Smooth muscle cell (in vitro differentiated cells): Measurements from ENCODE around the gene EREG. TPM values are rescaled to one million over a fixed set of nuclear protein-coding genes. Genes with fewer than 3 reads are reported as not detected.
"Not testable (repeated sequence)": the region's sequence is repeated elsewhere in the genome, so short reads cannot be mapped to it uniquely, and the experiment has no call there.

Experiments used
- DNase-seq: peaks from one replicate; lab custom pipeline; 2025; ENCODE audit not compliant: unreplicated experiment; lab: John Stamatoyannopoulos, UW
- H2AFZ ChIP-seq: fragments of 200-600 bp; sonication (generic); 2 replicates; pipeline ENCODE4 v1.6.0; 2016; ENCODE audit warnings: antibody characterized with exemption, low read depth, mild to moderate bottlenecking
- H3F3A ChIP-seq: fragments of 200-600 bp; sonication (generic); 2 replicates; pipeline ENCODE4 v1.6.0; 2017; ENCODE audit warnings: antibody characterized with exemption, low read depth
- H3K27ac ChIP-seq: fragments of 200-600 bp; sonication (generic); 2 replicates; pipeline ENCODE4 v1.5.1; 2016; ENCODE audit warnings: low read depth, mild to moderate bottlenecking
- H3K27me3 ChIP-seq: fragments of 200-600 bp; sonication (generic); 2 replicates; pipeline ENCODE4 v1.6.1; 2016; ENCODE audit warnings: low read depth, mild to moderate bottlenecking
- H3K36me3 ChIP-seq: fragments of 200-600 bp; sonication (generic); 2 replicates; pipeline ENCODE4 v1.5.1; 2016; ENCODE audit warnings: low read depth
- H3K4me1 ChIP-seq: fragments of 200-600 bp; sonication (generic); 2 replicates; pipeline ENCODE4 v1.5.1; 2016; ENCODE audit warnings: low read depth
- H3K4me2 ChIP-seq: fragments of 200-600 bp; sonication (generic); 2 replicates; pipeline ENCODE4 v1.6.0; 2016; ENCODE audit warnings: mild to moderate bottlenecking
- H3K4me3 ChIP-seq: fragments of 200-600 bp; sonication (generic); 2 replicates; pipeline ENCODE4 v1.5.1; 2016; ENCODE audit warnings: mild to moderate bottlenecking
- H3K79me2 ChIP-seq: fragments of 200-600 bp; sonication (generic); 2 replicates; pipeline ENCODE4 v1.6.0; 2016; ENCODE audit warnings: low read depth, mild to moderate bottlenecking
- H3K9ac ChIP-seq: fragments of 200-600 bp; sonication (generic); 2 replicates; pipeline ENCODE4 v1.6.0; 2016; ENCODE audit warnings: low read depth
- H3K9me3 ChIP-seq: fragments of 200-600 bp; sonication (generic); replicated peaks from 2 replicates; pipeline ENCODE4 v1.5.1; 2016; ENCODE audit warnings: low read depth
- H4K20me1 ChIP-seq: fragments of 200-600 bp; sonication (generic); 2 replicates; pipeline ENCODE4 v1.6.0; 2016; ENCODE audit warnings: low read depth
- CTCF ChIP-seq: fragments of 200-600 bp; sonication (generic); IDR thresholded peaks from 2 replicates; pipeline ENCODE4 v1.5.1; 2017; ENCODE audit warnings: borderline replicate concordance, mild to moderate bottlenecking, antibody characterized with exemption; ENCODE audit not compliant: insufficient read depth, poor library complexity, severe bottlenecking
- WGBS: methylation state at CpG from one replicate; pipeline ENCODE4 v1.1.7; 2016; ENCODE audit warnings: low lambda C conversion rate; 5-methylcytosine and 5-hydroxymethylcytosine counted together
- polyA plus RNA-seq: library from polyadenylated mRNA; unstranded; fragments of >200 nt; fragmentation: Nextera tagmentation; extraction: Ambion mirVana; gene quantifications from 2 replicates; pipeline ENCODE4 v1.2.1, GENCODE V29; 2016
- total RNA-seq: library from RNA; depleted of rRNA; stranded (reverse); fragments of >200 nt; gene quantifications from 2 replicates; pipeline ENCODE4 v1.2.3, GENCODE V29; 2014

EREG gene
- total and polyA plus RNA-seq, 2 experiments from 2014 or later: 0.55 to 1.9 TPM

GRCh38 chr4:74397748-74398426 is 32.9 kb downstream of the EREG start:
- Histone ChIP-seq H3K4me2 (no peak overlapping the region), H3K9ac (no peak overlapping the region), H3K4me3 (no peak overlapping the region)

GRCh38 chr4:74398894-74399589 is 34.1 kb downstream of the EREG start:
- H2AFZ ChIP-seq, H3K4me2 ChIP-seq, H3K4me3 ChIP-seq, H3K27me3 ChIP-seq, H3K9me3 ChIP-seq, H4K20me1 ChIP-seq, H3K9ac ChIP-seq, H3F3A ChIP-seq, H3K36me3 ChIP-seq, H3K4me1 ChIP-seq, H3K27ac ChIP-seq, H3K79me2 ChIP-seq, DNase-seq: not testable (repeated sequence)
- 96% methylated on average over 30 of the region's 32 CpGs for WGBS

More at GRCh38 chr4:74397748-74398426, 32.9 kb downstream of the EREG start:
- H3K79me2 ChIP-seq: no peaks in the 10 kb centered on the region
- 71% methylated on average over 6 of the region's 6 CpGs for WGBS
- H3K27me3 ChIP-seq: no peaks in the 10 kb centered on the region
- no peaks in the 10 kb centered on the region for H3K36me3 ChIP-seq
- TF ChIP-seq CTCF: no peak
- no peak overlapping the region for H2AFZ ChIP-seq
- H3K9me3 ChIP-seq: no peaks in the 10 kb centered on the region
- DNase-seq: no peak
- no peaks in the 10 kb centered on the region for H4K20me1 ChIP-seq
- H3K4me1 ChIP-seq: peaks cover 5% of the 10 kb centered on the region
- no peak overlapping the region for H3K27ac ChIP-seq
- H3F3A ChIP-seq: peaks cover 4% of the 10 kb centered on the region

GRCh38 chr4:74400395-74400794 is 35.5 kb downstream of the EREG start:
- Histone ChIP-seq H3K27me3 (no peaks in the 10 kb centered on the region), H4K20me1 (no peaks in the 10 kb centered on the region), H3K9ac (no peak overlapping the region), H3K36me3 (no peaks in the 10 kb centered on the region), H3K4me3 (no peak overlapping the region), H2AFZ (peak overlapping the region; percentile 29), H3F3A (peaks cover 4% of the 10 kb centered on the region), H3K4me2 (no peak overlapping the region), H3K27ac (no peak overlapping the region), H3K9me3 (no peaks in the 10 kb centered on the region), H3K79me2 (no peaks in the 10 kb centered on the region), H3K4me1 (peaks cover 5% of the 10 kb centered on the region)
- no peak for DNase-seq
- WGBS: 72% methylated on average over 10 of the region's 10 CpGs
- no peak for TF ChIP-seq CTCF

GRCh38 chr4:74402692-74403456 is 37.9 kb downstream of the EREG start:
- Histone ChIP-seq H3K79me2 (no peaks in the 10 kb centered on the region), H3F3A (peaks cover 4% of the 10 kb centered on the region), H3K36me3 (no peaks in the 10 kb centered on the region), H3K27me3 (no peaks in the 10 kb centered on the region), H3K4me1 (peaks cover 5% of the 10 kb centered on the region), H4K20me1 (no peaks in the 10 kb centered on the region), H2AFZ (no peak overlapping the region), H3K27ac (peak overlapping the region; percentile 75), H3K4me3 (no peak overlapping the region), H3K9ac (peak overlapping the region; percentile 6), H3K4me2 (peak overlapping the region; percentile 71), H3K9me3 (no peaks in the 10 kb centered on the region)
- no peak for TF ChIP-seq CTCF
- WGBS: 25% methylated on average over 5 of the region's 5 CpGs
- no peak for DNase-seq
